C4-2B (cell line): ENCODE measurements around the gene FAM3A.

ENCODE experiments used
- ZFX ChIP-seq: fragments of 450-650 bp; IDR thresholded peaks from 2 replicates; pipeline ENCODE4 v1.6.1; 2017
- TF ChIP-seq, protein P1 (sequence below): fragments of 450-650 bp; conservative IDR thresholded peaks from 2 replicates; pipeline ENCODE4 v1.5.1; 2017; ENCODE audit warnings: mild to moderate bottlenecking

DNA sequence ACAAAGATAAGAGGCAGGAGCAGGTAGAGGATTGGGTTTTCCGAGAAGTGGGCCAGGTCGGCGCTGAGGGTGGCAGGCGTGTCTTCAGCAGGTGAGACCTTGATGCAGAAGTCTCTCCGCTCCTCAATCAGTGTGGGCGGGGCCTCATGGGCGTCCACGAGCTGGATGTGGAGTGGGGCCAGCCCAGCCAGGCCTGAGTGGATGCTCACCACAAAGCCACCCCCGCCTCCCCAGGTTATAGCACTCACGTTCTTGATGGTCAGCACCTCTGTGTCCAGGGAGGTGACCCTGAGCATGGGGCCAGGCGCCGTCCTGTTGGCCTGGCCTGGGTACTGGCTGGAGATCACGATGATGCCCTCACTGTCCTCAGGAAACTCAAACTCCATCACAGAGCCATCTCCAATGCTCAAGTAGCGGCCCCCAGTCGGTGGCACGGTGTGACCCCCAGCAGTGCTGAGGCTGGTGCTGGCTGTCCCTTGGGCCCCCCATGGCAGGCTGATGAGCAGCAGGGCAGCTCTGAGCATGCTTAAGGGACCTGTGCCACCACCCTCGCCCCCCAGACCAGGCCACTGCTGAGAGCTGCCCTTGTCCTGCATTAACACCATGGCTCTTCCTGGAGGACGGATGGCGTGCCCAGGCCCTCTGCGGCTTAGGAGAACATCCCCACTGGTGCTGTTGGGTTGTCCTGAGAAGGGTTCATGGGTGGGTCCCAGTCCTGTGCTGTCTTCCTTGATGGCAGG is 27.5 kb downstream of the FAM3A start:
- TF ChIP-seq, protein P1, sequence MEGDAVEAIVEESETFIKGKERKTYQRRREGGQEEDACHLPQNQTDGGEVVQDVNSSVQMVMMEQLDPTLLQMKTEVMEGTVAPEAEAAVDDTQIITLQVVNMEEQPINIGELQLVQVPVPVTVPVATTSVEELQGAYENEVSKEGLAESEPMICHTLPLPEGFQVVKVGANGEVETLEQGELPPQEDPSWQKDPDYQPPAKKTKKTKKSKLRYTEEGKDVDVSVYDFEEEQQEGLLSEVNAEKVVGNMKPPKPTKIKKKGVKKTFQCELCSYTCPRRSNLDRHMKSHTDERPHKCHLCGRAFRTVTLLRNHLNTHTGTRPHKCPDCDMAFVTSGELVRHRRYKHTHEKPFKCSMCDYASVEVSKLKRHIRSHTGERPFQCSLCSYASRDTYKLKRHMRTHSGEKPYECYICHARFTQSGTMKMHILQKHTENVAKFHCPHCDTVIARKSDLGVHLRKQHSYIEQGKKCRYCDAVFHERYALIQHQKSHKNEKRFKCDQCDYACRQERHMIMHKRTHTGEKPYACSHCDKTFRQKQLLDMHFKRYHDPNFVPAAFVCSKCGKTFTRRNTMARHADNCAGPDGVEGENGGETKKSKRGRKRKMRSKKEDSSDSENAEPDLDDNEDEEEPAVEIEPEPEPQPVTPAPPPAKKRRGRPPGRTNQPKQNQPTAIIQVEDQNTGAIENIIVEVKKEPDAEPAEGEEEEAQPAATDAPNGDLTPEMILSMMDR = no peak
- TF ChIP-seq ZFX = no peak
